Keratinocyte (primary cell): ENCODE measurements around the gene C2CD5. TPM values are rescaled to one million over a fixed set of nuclear protein-coding genes. Genes with fewer than 3 reads are reported as not detected.

Experiments
- DNase-seq: peaks from one replicate; pipeline ENCODE4 v3.0.0-alpha.2; 2011; ENCODE audit warnings: low read depth, missing footprints, low spot score
- FAIRE-seq: peaks from 2 replicates; lab custom pipeline; 2011; peaks lifted over from hg19 to GRCh38; lab: Jason Lieb, UNC
- H2AFZ ChIP-seq: 2 replicates; pipeline ENCODE4 v1.6.0; 2012; ENCODE audit warnings: low read length, control low read depth, inconsistent platforms; ENCODE audit not compliant: control insufficient read depth
- H3K27ac ChIP-seq: 2 replicates; pipeline ENCODE4 v1.5.1; 2011; ENCODE audit warnings: low read length; ENCODE audit not compliant: control insufficient read depth, insufficient read depth
- H3K27me3 ChIP-seq: 3 replicates; pipeline ENCODE4 v1.6.0; 2011; ENCODE audit warnings: low read length; ENCODE audit not compliant: control insufficient read depth, insufficient read depth; ENCODE audit errors: extremely low read depth
- H3K36me3 ChIP-seq, 2 experiments: 2 replicates in 1 of 2; 3 replicates in 1 of 2; pipeline ENCODE4 v1.5.1; 2011; ENCODE audit warnings: low read length in 2 of 2, mild to moderate bottlenecking in 1 of 2; ENCODE audit not compliant: control insufficient read depth in 2 of 2, insufficient read depth in 2 of 2; ENCODE audit errors: extremely low read depth in 1 of 2
- H3K4me1 ChIP-seq: 3 replicates; pipeline ENCODE4 v1.5.1; 2011; ENCODE audit warnings: low read length; ENCODE audit not compliant: control insufficient read depth, insufficient read depth; ENCODE audit errors: extremely low read depth
- H3K4me2 ChIP-seq: 3 replicates; pipeline ENCODE4 v1.6.0; 2011; ENCODE audit warnings: low read depth, low read length; ENCODE audit not compliant: control insufficient read depth, insufficient read depth; ENCODE audit errors: extremely low read depth
- H3K4me3 ChIP-seq, 3 experiments: fragments of 200-600 bp in 1 of 3; sonication (generic) in 1 of 3; 2 replicates in 2 of 3; 3 replicates in 1 of 3; pipeline ENCODE4 v1.5.1; 2011 to 2016; ENCODE audit warnings: low read length in 3 of 3, mild to moderate bottlenecking in 3 of 3, control low read depth in 2 of 3, inconsistent platforms in 1 of 3, low read depth in 1 of 3, mixed read lengths in 1 of 3, mixed run types in 1 of 3, moderate library complexity in 1 of 3; ENCODE audit not compliant: control insufficient read depth in 2 of 3, insufficient read depth in 2 of 3; ENCODE audit errors: extremely low read depth in 1 of 3
- H3K79me2 ChIP-seq: 2 replicates; pipeline ENCODE4 v1.6.0; 2012; ENCODE audit warnings: low read length; ENCODE audit not compliant: control insufficient read depth, insufficient read depth
- H3K9ac ChIP-seq: 3 replicates; pipeline ENCODE4 v1.6.0; 2011; ENCODE audit warnings: low read length; ENCODE audit not compliant: control insufficient read depth, insufficient read depth; ENCODE audit errors: extremely low read depth
- H3K9me1 ChIP-seq: 3 replicates; pipeline ENCODE4 v1.6.0; 2011; ENCODE audit warnings: low read length; ENCODE audit not compliant: control insufficient read depth, insufficient read depth; ENCODE audit errors: extremely low read depth
- H3K9me3 ChIP-seq: 2 replicates; pipeline ENCODE4 v1.5.1; 2012; ENCODE audit warnings: low read depth, low read length; ENCODE audit not compliant: control insufficient read depth
- H4K20me1 ChIP-seq: 3 replicates; pipeline ENCODE4 v1.6.0; 2011; ENCODE audit warnings: low read length; ENCODE audit not compliant: control insufficient read depth, insufficient read depth; ENCODE audit errors: extremely low read depth
- CTCF ChIP-seq, 3 experiments: IDR thresholded peaks in 1 of 3; conservative IDR thresholded peaks in 1 of 3; optimal IDR thresholded peaks in 1 of 3; 2 replicates in 2 of 3; 3 replicates in 1 of 3; pipeline versions ENCODE3 to v1.5.1; 2011; ENCODE audit warnings: low read length in 3 of 3, mild to moderate bottlenecking in 3 of 3, moderate library complexity in 2 of 3, control low read depth in 1 of 3, inconsistent platforms in 1 of 3; ENCODE audit not compliant: insufficient read depth in 2 of 3; ENCODE audit errors: extremely low read depth in 1 of 3
- EZH2 ChIP-seq: IDR thresholded peaks from one replicate; pipeline ENCODE4 v1.6.1; 2012; ENCODE audit warnings: inconsistent platforms, mild to moderate bottlenecking, low read length, moderate library complexity
- dilution Hi-C: fragments of 300-500 bp; cut with MboI; formaldehyde crosslinking; loops from one replicate; pipeline ENCODE4 v1.7.0; 2020; ENCODE audit warnings: low sequenced_read_pairs; ENCODE audit not compliant: extremely low pct_ligation_motif_present
- polyA plus RNA-seq, 5 experiments: library from polyadenylated mRNA; depleted of rRNA in 3 of 5; stranded (reverse) in 3 of 5; stranded (forward) in 1 of 5; unstranded in 1 of 5; fragments of >200 nt; gene quantifications; 1 replicate in 1 of 5; 2 replicates in 3 of 5; 3 replicates in 1 of 5; pipeline versions ENCODE4 v1.2.1 to v1.2.3, GENCODE V29; 2011 to 2012; ENCODE audit warnings: missing spikeins in 2 of 5, low read depth in 1 of 5, low replicate concordance in 1 of 5

Gene C2CD5
- polyA plus RNA-seq, 1 donor (not counting 4 experiments of a cell fraction or from before 2014, with no cell fraction given): 17.7 TPM

DNA sequence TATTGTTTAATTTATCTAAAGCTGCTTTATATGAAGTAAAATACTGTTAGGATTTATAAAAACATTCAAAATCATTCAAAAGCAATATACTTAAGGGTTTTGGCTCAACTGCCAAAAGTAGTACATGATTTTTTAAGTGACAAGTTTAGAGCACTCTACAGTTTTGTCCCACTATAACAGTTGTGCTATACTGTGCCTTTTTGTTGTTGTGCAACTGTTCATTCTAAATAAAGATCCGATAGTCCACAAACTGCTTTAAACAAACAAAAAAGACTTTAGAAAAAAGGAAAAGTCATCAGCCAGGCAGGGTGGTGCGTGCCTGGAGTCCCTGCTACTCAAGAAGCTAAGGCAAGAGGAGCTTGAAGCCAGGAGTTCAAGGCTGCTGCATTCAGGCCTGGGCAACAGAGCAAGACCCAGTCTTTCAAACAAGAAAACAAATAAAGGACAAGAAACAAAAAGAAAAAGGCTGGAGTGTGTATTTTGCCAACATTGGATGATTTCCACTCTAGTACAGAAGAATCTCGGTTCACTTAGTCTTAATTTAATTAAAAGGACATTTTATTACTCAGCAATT, 7.3 kb downstream of the C2CD5 start:
- H3K79me2 ChIP-seq: no peaks in the 10 kb centered on the region
- no peaks in the 10 kb centered on the region for H3K4me1 ChIP-seq
- FAIRE-seq (no peak), DNase-seq (no peak)
- H3K27me3 ChIP-seq: no peaks in the 10 kb centered on the region
- H3K27ac ChIP-seq: no peak overlapping the region
- no peaks in the 10 kb centered on the region for H3K9me3 ChIP-seq
- TF ChIP-seq CTCF (optimal IDR thresholded peaks at IDR 0.05 in 1 of 3, IDR thresholded peaks at IDR 0.05 in 1 of 3, conservative IDR thresholded peaks at IDR 0.05 in 1 of 3; ENCODE audit: extremely low read depth in 1 of 3, insufficient read depth in 2 of 3, low read length in 3 of 3): no peak
- no peaks in the 10 kb centered on the region for H4K20me1 ChIP-seq
- no peak overlapping the region for H3K9ac ChIP-seq
- H3K4me2 ChIP-seq: no peak overlapping the region
- peaks cover 0 to 2% of the 10 kb centered on the region in 2 experiments for H3K36me3 ChIP-seq
- dilution Hi-C loops: no loop called here
- H2AFZ ChIP-seq: no peak overlapping the region
- H3K9me1 ChIP-seq: no peaks in the 10 kb centered on the region
- no peak overlapping the region for H3K4me3 ChIP-seq

GRCh38 chr12:22536346-22536945, 7.9 kb downstream of the C2CD5 start:
- no peak for TF ChIP-seq CTCF (optimal IDR thresholded peaks at IDR 0.05 in 1 of 3, IDR thresholded peaks at IDR 0.05 in 1 of 3, conservative IDR thresholded peaks at IDR 0.05 in 1 of 3; ENCODE audit: extremely low read depth in 1 of 3, insufficient read depth in 2 of 3, low read length in 3 of 3)
- TF ChIP-seq EZH2: no peak
- H3K79me2 ChIP-seq: no peaks in the 10 kb centered on the region
- H3K4me2 ChIP-seq: no peak overlapping the region
- H3K36me3 ChIP-seq: peaks cover 0 to 2% of the 10 kb centered on the region in 2 experiments
- no peak overlapping the region for H2AFZ ChIP-seq
- no peaks in the 10 kb centered on the region for H3K4me1 ChIP-seq
- H4K20me1 ChIP-seq: no peaks in the 10 kb centered on the region
- H3K27ac ChIP-seq: no peak overlapping the region
- no peak for DNase-seq
- no peak for FAIRE-seq
- H3K9ac ChIP-seq: no peak overlapping the region
- dilution Hi-C loops: no loop called here
- H3K9me1 ChIP-seq: no peaks in the 10 kb centered on the region
- no peaks in the 10 kb centered on the region for H3K9me3 ChIP-seq
- H3K4me3 ChIP-seq: no peak overlapping the region
- no peaks in the 10 kb centered on the region for H3K27me3 ChIP-seq
